HepG2 (cell line): Measurements from ENCODE around the gene JMJD7. TPM values are rescaled to one million over a fixed set of nuclear protein-coding genes. Genes with fewer than 3 reads are reported as not detected.

Experiments
- ATAC-seq: fragments of 200-7000 bp; cut with Tn5 transposase; 3 replicates; pipeline ENCODE4 v1.9.1; 2020; ENCODE audit warnings: mild to moderate bottlenecking, moderate library complexity
- BruUV-seq: library from RNA; stranded (reverse); fragments of 400-500 nt; replicated peaks from 2 replicates; lab custom pipeline; 2021; lab: Mats Ljungman, UMichigan
- CTCF ChIA-PET: fragments of 300-600 bp; formaldehyde crosslinking; extraction: SDS; loops from one replicate; lab custom pipeline; 2021; ENCODE audit warnings: low total read pairs, inconsistent platforms, low intra/inter-chr PET ratio; lab: Yijun Ruan, JAX
- POLR2A ChIA-PET: fragments of 350-600 bp; sonication (Branson Sonifier 250); formaldehyde crosslinking; loops from one replicate; lab custom pipeline; 2020; ENCODE audit warnings: antibody characterized with exemption, inconsistent platforms; lab: Yijun Ruan, JAX
- DNase-seq: peaks from one replicate; pipeline ENCODE4 v3.0.0-alpha.2; 2015; ENCODE audit warnings: low spot score
- FAIRE-seq: peaks from 3 replicates; lab custom pipeline; 2011; peaks lifted over from hg19 to GRCh38; lab: Jason Lieb, UNC
- H2AFZ ChIP-seq: one replicate; pipeline ENCODE4 v1.6.1; 2011; ENCODE audit warnings: low read length, inconsistent platforms
- H3K27ac ChIP-seq: fragments of 300-600 bp; 3 replicates; pipeline ENCODE4 v1.8.0; 2011; ENCODE audit warnings: mixed run types, mild to moderate bottlenecking, mixed read lengths, low read length, inconsistent platforms; ENCODE audit not compliant: insufficient read depth; ENCODE audit errors: extremely low read length
- H3K27me3 ChIP-seq, 2 experiments: fragments of 200-600 bp in 1 of 2; 2 replicates in 1 of 2; 3 replicates in 1 of 2; pipeline versions ENCODE4 v1.6.0 to v1.8.0; 2011; ENCODE audit warnings: low read length in 2 of 2, mild to moderate bottlenecking in 2 of 2, moderate library complexity in 2 of 2, inconsistent platforms in 1 of 2; ENCODE audit not compliant: insufficient read depth in 2 of 2, control insufficient read depth in 1 of 2
- H3K36me3 ChIP-seq, 2 experiments: fragments of 200-600 bp in 1 of 2; replicated peaks in 1 of 2; 2 replicates in 1 of 2; 3 replicates in 1 of 2; pipeline versions ENCODE4 v1.5.1 to v1.8.0; 2011; ENCODE audit warnings: low read length in 2 of 2, inconsistent platforms in 1 of 2; ENCODE audit not compliant: insufficient read depth in 2 of 2, control insufficient read depth in 1 of 2
- H3K4me1 ChIP-seq: 2 replicates; pipeline ENCODE4 v1.5.1; 2012; ENCODE audit warnings: low read length, inconsistent platforms; ENCODE audit not compliant: insufficient read depth
- H3K4me2 ChIP-seq: 2 replicates; pipeline ENCODE4 v1.6.0; 2011; ENCODE audit warnings: low read depth, low read length, inconsistent platforms
- H3K4me3 ChIP-seq, 3 experiments: fragments of 200-600 bp in 1 of 3; sonication (generic), shearing (Covaris generic) in 1 of 3; replicated peaks in 1 of 3; 2 replicates each; pipeline ENCODE4 v1.5.1; 2011 to 2016; ENCODE audit warnings: low read length in 3 of 3, inconsistent platforms in 2 of 3, low read depth in 2 of 3, mild to moderate bottlenecking in 2 of 3, control low read depth in 1 of 3, mixed read lengths in 1 of 3; ENCODE audit not compliant: insufficient read depth in 1 of 3
- H3K79me2 ChIP-seq: one replicate; pipeline ENCODE4 v1.6.1; 2011; ENCODE audit warnings: low read length, inconsistent platforms; ENCODE audit not compliant: insufficient read depth
- H3K9ac ChIP-seq: 2 replicates; pipeline ENCODE4 v1.6.0; 2011; ENCODE audit warnings: mild to moderate bottlenecking, low read depth, low read length, inconsistent platforms; ENCODE audit not compliant: insufficient read depth
- H3K9me3 ChIP-seq: 2 replicates; pipeline ENCODE4 v1.5.1; 2012; ENCODE audit warnings: mild to moderate bottlenecking, low read length
- H4K20me1 ChIP-seq: 2 replicates; pipeline ENCODE4 v1.6.0; 2011; ENCODE audit warnings: inconsistent platforms, mild to moderate bottlenecking, low read length, moderate library complexity; ENCODE audit not compliant: insufficient read depth
- NFATC3 ChIP-seq: sonication (generic); formaldehyde crosslinking; IDR thresholded peaks from 2 replicates; pipeline ENCODE4 v1.5.1; 2020; ENCODE audit warnings: mild to moderate bottlenecking, missing genetic modification reagents
- NFYC ChIP-seq: IDR thresholded peaks from 2 replicates; pipeline ENCODE4 v1.6.1; 2016; ENCODE audit warnings: missing genetic modification reagents, missing compliant biosample characterization
- THYN1 ChIP-seq: sonication (generic); formaldehyde crosslinking; IDR thresholded peaks from 2 replicates; pipeline ENCODE4 v1.8.1; 2023; ENCODE audit warnings: low read depth, mild to moderate bottlenecking, moderate library complexity, missing genetic modification reagents, borderline replicate concordance
- ZNF10 ChIP-seq: sonication (generic); formaldehyde crosslinking; IDR thresholded peaks from 2 replicates; pipeline ENCODE4 v1.4.0; 2020; ENCODE audit warnings: mild to moderate bottlenecking, low read depth, missing genetic modification reagents, borderline replicate concordance
- ZNF781 ChIP-seq: sonication (generic); formaldehyde crosslinking; IDR thresholded peaks from 2 replicates; pipeline ENCODE4 v1.5.1; 2020; ENCODE audit warnings: borderline replicate concordance, mild to moderate bottlenecking, missing genetic modification reagents; ENCODE audit errors: not compliant biosample characterization
- WGBS: methylation state at CpG from one replicate; pipeline ENCODE4 v1.1.6; 2017; ENCODE audit warnings: low lambda C conversion rate; 5-methylcytosine and 5-hydroxymethylcytosine counted together
- in situ Hi-C: cut with HindIII; loops from 2 replicates; pipeline ENCODE4 v1.10.0; 2017; ENCODE audit warnings: low pct_unique_long_range_greater_than_20kb; ENCODE audit not compliant: extremely low pct_ligation_motif_present
- intact Hi-C: fragments of 100-400 bp; cut with micrococcal nuclease; formaldehyde crosslinking; loops from one replicate; pipeline ENCODE4 v1.10.0; 2022; ENCODE audit not compliant: unreplicated experiment
- polyA plus RNA-seq, 8 experiments: library from polyadenylated mRNA; depleted of rRNA in 3 of 8; stranded (reverse) in 7 of 8; unstranded in 1 of 8; fragments of >200 nt; fragmentation: Illumina TruSeq in 4 of 8; extraction: Trizol in 4 of 8; gene quantifications; 2 replicates each; pipeline versions ENCODE4 v1.2.1 to v1.2.3, GENCODE V29; 2011 to 2016; ENCODE audit warnings: low read depth in 4 of 8, missing spikeins in 1 of 8, mixed read lengths in 1 of 8; ENCODE audit not compliant: insufficient read depth in 1 of 8
- total RNA-seq, 5 experiments: library from RNA; depleted of rRNA; stranded (reverse); fragments of >200 nt; fragmentation: Illumina TruSeq; extraction: Trizol; gene quantifications; 2 replicates each; pipeline ENCODE4 v1.2.3, GENCODE V29; 2016; ENCODE audit warnings: low read depth in 1 of 5
- TF ChIP-seq, protein P1 (sequence below): sonication (generic); formaldehyde crosslinking; IDR thresholded peaks from 2 replicates; pipeline ENCODE4 v1.9.0; 2022; ENCODE audit warnings: missing genetic modification reagents, mild to moderate bottlenecking, borderline replicate concordance

The JMJD7 gene
- total and polyA plus RNA-seq, 2 of the 13 experiments (the other 11 are each of a cell fraction or from before 2014, with no cell fraction given), result 6.4 to 7.1 TPM

DNA sequence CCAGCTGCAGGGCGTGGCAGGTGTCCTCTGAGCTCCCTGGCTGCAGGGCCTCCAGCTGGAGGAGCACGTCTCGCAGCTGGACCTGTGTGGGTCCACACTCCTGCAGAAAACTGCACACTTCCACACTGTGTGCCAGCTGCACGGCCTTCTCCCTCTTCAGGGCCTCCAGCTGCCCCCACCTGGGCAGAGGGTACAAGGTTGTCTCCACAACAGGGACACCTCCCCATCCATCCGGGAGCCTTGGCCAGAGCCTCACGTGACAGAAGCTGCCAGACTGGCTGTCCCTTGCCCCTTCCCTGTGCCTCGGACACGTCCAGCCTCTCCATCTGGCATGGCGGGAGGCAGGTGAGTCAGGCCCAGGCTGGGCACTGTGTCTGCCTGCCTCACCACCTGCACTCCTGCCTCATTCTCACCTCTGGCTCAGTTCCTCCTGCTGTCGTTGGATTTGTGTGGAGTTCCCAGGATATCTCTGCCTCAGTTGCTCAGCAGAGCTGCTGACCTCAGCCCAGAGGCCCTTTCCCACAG lies 51.5 kb downstream of the JMJD7 start (continued):
- TF ChIP-seq, protein P1, sequence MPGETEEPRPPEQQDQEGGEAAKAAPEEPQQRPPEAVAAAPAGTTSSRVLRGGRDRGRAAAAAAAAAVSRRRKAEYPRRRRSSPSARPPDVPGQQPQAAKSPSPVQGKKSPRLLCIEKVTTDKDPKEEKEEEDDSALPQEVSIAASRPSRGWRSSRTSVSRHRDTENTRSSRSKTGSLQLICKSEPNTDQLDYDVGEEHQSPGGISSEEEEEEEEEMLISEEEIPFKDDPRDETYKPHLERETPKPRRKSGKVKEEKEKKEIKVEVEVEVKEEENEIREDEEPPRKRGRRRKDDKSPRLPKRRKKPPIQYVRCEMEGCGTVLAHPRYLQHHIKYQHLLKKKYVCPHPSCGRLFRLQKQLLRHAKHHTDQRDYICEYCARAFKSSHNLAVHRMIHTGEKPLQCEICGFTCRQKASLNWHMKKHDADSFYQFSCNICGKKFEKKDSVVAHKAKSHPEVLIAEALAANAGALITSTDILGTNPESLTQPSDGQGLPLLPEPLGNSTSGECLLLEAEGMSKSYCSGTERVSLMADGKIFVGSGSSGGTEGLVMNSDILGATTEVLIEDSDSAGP (CRISPR knock-in tag), result no peak
- TF ChIP-seq NFATC3 (CRISPR knock-in tag) (no peak), NFYC (CRISPR knock-in tag) (no peak)

DNA sequence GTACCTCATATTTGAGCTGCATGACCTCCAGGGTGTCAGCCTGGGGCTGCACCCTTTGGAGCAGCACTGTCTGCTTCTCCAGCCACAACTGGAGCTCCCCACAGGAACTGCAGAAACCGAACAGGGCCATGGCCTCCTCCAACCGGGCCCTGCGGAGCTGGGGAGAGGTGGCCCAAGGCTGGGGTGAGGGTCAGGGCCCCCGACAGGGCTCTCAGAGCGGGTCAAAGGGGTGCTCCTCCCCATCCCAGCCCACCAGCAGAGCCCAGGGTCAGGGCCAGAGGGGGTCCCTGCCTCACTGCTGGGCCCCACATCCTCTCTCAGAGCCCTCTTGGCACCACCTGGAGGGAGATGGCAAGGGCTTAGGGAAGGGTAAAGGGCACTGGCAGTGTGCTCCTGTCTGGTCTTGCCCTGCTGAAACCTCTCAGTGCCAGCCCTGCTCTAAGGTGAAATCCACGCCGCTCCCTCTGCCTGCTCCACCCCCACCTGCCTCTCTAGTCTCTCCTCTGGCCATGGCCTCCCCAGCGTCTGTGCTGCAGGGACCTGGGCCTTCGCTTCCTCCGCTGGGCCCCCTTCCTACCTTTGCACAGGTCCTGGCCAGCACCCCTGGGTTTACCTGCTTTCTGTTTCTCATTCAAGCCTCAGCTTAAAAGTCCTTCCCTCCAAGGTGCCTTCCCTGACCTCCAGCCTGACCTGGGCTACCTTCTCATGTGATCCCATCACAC lies 52.4 kb downstream of the JMJD7 start:
- DNase-seq (no peak), ATAC-seq (no peak), FAIRE-seq (no peak)
- in situ Hi-C loops, result no loop called here
- intact Hi-C loops, result no loop called here
- Histone ChIP-seq H3K9ac (no peak overlapping the region), H4K20me1 (0 out of 2 replicates have a peak, but pooled peaks cover 3% of the 10 kb centered on the region), H3K4me1 (peaks cover 17% of the 10 kb centered on the region; the same call in 1 of the 2 replicates), H3K36me3 (no peaks in the 10 kb centered on the region), H3K9me3 (no peaks in the 10 kb centered on the region), H3K4me2 (no peak overlapping the region), H3K79me2 (no peaks in the 10 kb centered on the region), H2AFZ (no peak overlapping the region), H3K27me3 (peaks cover 12 to 61% of the 10 kb centered on the region in 2 experiments; a peak in 4 of 5 replicates), H3K27ac (no peak overlapping the region), H3K4me3 (no peak overlapping the region)
- ChIA-PET POLR2A (interaction anchor here (1.4 kb wide), 1 partner anchor 12 kb away, joined by 3 read pairs; no protein-coding TSS in a partner anchor), CTCF (no interaction called here)
- no TSS peak for BruUV-seq
- 37% methylated on average over 5 of the region's 10 CpGs for WGBS
- TF ChIP-seq ZNF781 (CRISPR knock-in tag) (no peak), THYN1 (CRISPR knock-in tag) (no peak), ZNF10 (CRISPR knock-in tag) (no peak)
